ENCODE results near the gene LDLRAP1. TPM values are rescaled to one million over a fixed set of nuclear protein-coding genes. Genes with fewer than 3 reads are reported as not detected.

The LDLRAP1 gene
- total and polyA plus RNA-seq, 3 donors from 2014 or later: 11.7 to 19.8 (median 16.6) TPM

- intact Hi-C loops (cut with DNase I; ENCODE audit: low total_unique reads): no loop called here
- no peak for DNase-seq
Measured at GRCh38 chr1:25531082-25531461, 12.3 kb upstream of the LDLRAP1 start.

GRCh38 chr1:25532970-25533369, 10.4 kb upstream of the LDLRAP1 start:
- Histone ChIP-seq H3K4me3 (no peak overlapping the region), H3K9me3 (no peaks in the 10 kb centered on the region), H3K36me3 (ENCODE audit: low read depth, missing control alignments) (no peaks in the 10 kb centered on the region), H3K27ac (no peak overlapping the region), H3K4me1 (no peaks in the 10 kb centered on the region), H3K27me3 (no peaks in the 10 kb centered on the region)
- intact Hi-C loops (cut with DNase I; ENCODE audit: low total_unique reads): no loop called here
- WGBS, 2 donors: 80 to 85% methylated on average over 3 of the region's 3 CpGs
- no peak for TF ChIP-seq POLR2A (IDR thresholded peaks at IDR 0.05)
- no peak for TF ChIP-seq CTCF (IDR thresholded peaks at IDR 0.05)
- DNase-seq: no peak

More at GRCh38 chr1:25531082-25531461, 12.3 kb upstream of the LDLRAP1 start:
- H3K4me1 ChIP-seq: no peaks in the 10 kb centered on the region
- no peak overlapping the region for H3K27ac ChIP-seq
- no peaks in the 10 kb centered on the region for H3K27me3 ChIP-seq
- no peak overlapping the region for H3K4me3 ChIP-seq
- H3K36me3 ChIP-seq (ENCODE audit: low read depth, missing control alignments): no peaks in the 10 kb centered on the region
- WGBS, 2 donors: 79 to 85% methylated on average over 11 of the region's 11 CpGs
- H3K9me3 ChIP-seq: no peaks in the 10 kb centered on the region
- TF ChIP-seq POLR2A (IDR thresholded peaks at IDR 0.05) (no peak), CTCF (IDR thresholded peaks at IDR 0.05) (no peak)

- H3K4me1 ChIP-seq: no peaks in the 10 kb centered on the region
- H3K27me3 ChIP-seq: no peaks in the 10 kb centered on the region
- no peak for DNase-seq
- H3K4me3 ChIP-seq: no peak overlapping the region
- no peak for TF ChIP-seq CTCF (IDR thresholded peaks at IDR 0.05)
- H3K9me3 ChIP-seq: no peaks in the 10 kb centered on the region
- H3K36me3 ChIP-seq (ENCODE audit: low read depth, missing control alignments): no peaks in the 10 kb centered on the region
- intact Hi-C loops (cut with DNase I; ENCODE audit: low total_unique reads): no loop called here
- WGBS, 2 donors: 72 to 85% methylated on average over 3 to 9 of the region's 9 CpGs
- no peak overlapping the region for H3K27ac ChIP-seq
Measured at GRCh38 chr1:25533775-25534409, 9.5 kb upstream of the LDLRAP1 start.

- intact Hi-C loops (cut with DNase I; ENCODE audit: low total_unique reads): no loop called here
- 98 to 100% methylated on average over 1 to 4 of the region's 4 CpGs for WGBS, 2 donors
- no peaks in the 10 kb centered on the region for H3K9me3 ChIP-seq
Measured at GRCh38 chr1:25534410-25534788, 9.0 kb upstream of the LDLRAP1 start.

More at GRCh38 chr1:25534410-25534788, 9.0 kb upstream of the LDLRAP1 start:
- DNase-seq: no peak
- no peaks in the 10 kb centered on the region for H3K27me3 ChIP-seq
- H3K36me3 ChIP-seq (ENCODE audit: low read depth, missing control alignments): no peaks in the 10 kb centered on the region
- no peak for TF ChIP-seq CTCF (IDR thresholded peaks at IDR 0.05)
- TF ChIP-seq POLR2A (IDR thresholded peaks at IDR 0.05): no peak
- no peak overlapping the region for H3K4me3 ChIP-seq
- H3K4me1 ChIP-seq: no peaks in the 10 kb centered on the region
- H3K27ac ChIP-seq: no peak overlapping the region
